ENCODE data around the gene BLVRA.
A peak's percentile ranks its signal among the peaks of the same experiment; 100 is the strongest.
"Not testable (repeated sequence)": the region's sequence is repeated elsewhere in the genome, so short reads cannot be mapped to it uniquely, and the experiment has no call there.

BLVRA gene

DNA sequence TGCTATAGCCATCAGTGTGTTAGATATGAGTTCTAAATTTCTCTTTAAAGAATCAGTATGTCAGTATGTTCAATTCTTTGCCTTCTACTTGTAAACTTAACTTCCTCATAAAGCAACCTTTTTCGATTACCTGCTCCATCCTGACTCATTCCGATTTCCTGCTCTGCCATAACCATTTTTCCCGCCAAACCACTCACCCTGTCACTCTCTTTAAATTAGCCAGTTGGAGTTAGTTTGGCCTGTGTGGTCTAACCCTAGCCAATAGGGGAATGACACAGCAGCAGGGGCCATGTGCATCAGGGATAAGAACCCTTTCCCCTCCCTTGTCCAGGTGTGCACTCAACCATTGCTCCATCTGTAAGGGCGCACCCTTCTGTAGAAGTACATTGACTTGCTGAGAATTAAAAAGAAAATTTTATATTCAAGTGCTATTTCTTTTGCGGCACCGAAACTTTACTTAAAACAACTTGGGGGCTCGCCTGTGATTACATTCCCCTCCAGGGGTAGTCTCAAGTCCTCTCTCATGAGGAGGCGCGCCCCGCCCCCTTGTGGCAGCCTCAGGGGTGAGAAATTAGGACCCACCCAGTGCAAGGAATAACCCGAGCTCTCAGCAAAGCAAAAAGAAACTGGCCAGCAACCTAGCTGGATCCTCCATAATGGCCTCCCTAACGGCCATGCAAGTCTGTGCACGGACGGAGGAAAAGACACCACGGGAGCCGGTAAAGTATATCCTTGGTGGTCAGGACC lies 51.9 kb downstream of the BLVRA start:
- DNase-seq = peak; percentile 50 to 75

DNA sequence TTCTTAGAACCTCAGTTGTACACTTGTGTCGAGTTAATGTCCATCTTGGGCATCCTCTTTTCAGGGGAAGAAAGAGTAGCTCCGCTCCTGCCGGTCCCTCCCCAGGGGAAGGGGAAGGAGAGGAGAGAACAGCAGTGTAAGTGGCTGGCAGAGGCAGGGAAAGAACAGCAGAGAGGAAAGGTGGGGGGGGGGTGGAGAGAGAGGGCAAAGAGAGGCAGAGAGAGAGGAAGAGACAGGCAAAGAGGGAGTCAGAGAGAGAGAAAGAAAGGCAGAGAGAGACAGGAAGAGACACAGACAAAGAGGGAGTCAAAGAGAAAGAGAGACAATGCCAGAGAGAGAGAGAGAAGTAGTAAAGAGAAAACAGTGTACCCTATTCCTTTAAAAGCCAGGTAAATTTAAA lies 56.9 kb downstream of the BLVRA start:
- DNase-seq = no peak

DNA sequence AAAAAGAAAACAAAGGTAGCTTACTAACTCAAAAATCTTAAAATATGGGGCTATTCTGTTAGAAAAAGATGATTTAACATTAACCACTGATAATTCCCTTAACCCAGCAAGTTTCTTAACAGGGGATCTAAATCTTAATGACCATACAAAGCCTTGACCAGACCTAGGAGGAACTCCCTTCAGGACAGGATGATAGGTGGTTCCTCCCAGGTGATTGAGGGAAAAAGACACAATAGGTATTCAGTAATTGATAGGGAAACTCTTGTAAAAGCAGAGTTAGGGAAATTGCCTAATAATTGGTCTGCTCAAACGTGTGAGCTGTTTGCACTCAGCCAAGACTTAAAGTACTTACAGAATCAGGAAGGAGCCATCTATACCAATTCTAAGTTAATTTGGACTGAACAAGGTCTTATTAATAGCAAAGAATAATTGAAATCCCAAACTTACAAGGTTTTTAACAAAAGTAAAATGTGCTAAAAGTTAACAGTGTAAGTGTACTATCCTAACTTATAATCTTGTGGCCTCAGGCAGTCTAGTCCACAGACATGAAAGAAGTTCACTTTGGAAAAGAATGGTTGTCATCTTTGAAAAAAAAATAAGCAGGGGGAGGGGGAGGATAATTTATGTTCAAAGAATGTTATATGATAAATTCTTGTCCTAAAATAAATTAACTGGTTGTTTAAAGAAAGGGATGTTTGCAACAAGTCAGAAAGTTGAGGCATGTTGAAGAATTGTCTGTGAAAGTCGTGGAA lies 57.7 kb downstream of the BLVRA start:
- not testable (repeated sequence) for DNase-seq

DNA sequence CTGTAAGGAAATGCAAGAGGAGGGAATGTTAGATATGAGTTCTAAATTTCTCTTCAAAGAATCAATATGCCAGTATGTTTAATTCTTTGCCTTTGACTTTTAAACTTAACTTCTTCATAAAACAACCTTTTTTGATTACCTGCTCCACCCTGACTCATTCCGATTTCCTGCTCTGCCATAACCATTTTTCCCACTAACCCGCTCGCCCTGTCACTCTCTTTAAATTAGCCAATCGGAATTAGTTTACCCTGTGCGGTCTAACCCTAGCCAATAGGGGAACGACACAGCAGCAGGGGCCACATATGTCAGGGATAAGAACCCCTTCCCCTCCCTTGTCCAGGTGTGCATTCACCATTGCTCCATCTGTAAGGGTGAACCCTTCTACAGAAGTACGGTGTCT lies 64.9 kb downstream of the BLVRA start:
- DNase-seq = not testable (repeated sequence)

DNA sequence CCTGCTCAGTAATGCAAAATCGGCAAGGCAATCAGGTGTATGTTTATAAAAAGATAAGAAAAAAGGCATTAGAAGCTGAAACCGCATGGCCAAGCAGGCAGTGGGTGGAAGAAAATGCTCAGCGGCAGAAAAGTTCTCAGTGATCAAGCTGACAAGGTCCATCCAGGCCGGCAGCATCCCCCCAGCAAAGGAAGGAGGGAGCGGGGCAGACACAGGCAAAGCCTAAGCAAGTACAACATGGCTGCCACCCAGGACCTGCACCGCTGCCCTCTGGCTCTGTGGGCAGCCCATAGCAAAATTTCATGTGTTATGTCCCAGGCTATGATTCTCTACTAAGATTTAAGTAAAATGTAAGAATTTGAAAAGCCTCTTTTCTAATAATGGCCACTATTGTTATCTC lies 65.5 kb downstream of the BLVRA start:
- DNase-seq = no peak

DNA sequence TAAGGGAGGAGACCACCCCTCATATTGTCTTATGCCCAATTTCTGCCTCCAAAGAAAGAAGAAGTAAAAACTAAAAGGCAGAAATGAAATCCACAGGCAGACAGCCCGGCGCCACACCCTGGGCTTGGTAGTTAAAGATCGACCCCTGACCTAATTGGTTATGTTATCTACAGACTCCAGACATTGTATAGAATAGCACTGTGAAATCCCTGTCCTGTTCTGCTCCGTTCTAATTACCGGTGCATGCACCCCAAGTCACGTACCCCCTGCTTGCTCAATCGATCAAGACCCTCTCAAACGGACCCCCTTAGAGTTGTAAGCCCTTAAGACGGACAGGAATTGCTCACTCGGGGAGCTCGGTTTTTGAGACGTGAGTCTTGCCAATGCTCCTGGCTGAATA lies 66.0 kb downstream of the BLVRA start:
- DNase-seq = not testable (repeated sequence)

DNA sequence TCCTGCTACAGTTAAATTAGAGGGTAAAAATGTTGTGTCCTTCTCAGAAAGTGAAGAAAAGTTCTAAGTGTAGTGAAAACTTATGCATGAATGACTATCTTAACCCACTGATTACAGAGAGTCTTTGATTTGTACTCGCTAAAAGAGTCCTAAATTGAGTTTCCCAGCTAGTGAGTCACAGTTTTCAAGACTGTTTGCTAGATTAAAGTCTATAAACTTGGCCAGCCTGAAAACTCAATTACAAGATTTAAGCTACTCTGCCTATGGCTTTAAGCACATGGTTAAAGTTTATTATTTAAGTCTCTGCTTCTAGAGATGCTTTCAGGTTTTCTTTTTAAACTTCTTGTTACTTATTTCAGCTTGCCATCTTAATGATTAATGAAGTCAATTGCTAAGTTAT lies 66.5 kb downstream of the BLVRA start:
- DNase-seq = no peak

DNA sequence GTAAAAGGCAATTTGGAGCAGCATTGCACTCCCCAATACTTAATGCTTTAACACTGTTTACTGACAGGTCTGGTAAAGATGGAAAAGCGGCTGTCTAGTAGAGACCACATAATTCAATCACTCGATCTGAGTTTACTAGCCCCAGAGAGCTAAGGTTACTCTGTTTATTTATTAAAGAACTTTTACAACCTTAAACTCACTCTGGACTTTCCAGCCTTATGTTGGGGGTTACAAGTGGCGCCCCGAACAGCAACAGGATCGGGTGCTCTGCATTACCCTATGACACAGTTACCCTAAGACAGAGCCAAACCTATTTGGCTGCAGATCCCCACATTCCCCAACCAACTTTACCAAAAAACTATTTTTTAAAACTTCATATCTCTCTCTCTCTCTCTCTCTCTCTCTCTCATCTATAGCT lies 66.9 kb downstream of the BLVRA start:
- no peak for DNase-seq

DNA sequence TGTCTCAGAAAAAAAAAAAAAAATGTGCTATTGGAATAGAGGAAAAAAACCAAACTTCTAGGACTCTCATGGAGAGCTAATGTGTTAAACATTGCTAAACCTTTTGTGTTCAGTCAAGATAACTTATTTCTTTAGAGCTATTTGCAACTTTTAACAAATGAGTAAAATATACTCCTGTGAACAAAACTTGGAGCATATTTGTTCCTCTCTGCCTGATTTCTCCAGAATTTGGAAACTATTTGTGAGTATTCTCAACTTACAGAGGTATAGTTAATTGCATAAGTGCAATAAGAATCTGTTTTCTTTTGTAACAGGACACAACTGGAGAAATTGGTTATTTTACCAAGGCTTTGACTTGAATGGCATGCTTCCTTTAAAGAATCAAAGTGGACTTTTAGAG lies 72.4 kb downstream of the BLVRA start:
- DNase-seq = not testable (repeated sequence)

DNA sequence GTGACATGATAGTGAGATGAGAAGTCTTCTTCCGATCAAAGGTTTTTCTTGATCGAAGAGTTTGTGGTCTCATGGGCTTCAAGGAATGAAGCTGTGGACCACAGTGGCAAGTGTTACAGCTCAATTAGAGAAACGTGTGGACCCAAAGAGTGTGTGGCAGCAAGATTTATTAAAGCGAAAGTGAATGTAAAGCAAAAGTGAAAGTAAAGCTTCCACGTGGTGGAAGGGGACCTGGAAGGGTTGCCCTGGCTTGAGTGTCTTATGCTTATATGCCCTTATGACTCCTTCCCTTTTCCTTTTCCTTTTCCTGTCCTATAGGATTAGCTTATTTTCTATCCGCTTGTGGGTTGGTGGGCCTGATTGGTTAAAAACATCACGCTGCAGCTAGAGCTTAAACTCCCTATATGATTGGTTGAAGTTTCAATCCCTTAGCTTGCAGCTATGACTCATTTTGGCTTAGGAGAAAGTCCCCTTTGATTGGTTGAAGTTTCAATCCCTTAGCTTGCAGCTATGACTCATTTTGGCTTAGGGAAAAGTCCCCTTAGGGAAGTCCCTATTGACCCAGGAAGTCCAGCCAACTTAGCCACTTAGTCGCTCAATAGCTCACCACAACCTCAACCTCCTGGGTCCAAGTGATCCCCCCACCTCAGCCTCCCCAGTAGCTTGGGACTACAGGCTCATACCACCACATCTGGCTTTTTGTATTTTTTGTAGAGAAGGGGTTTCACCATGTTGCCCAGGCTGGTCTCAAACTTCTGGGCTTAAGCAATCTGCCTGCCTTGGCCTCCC lies 76.2 kb downstream of the BLVRA start:
- DNase-seq = peak; percentile 30 to 47

DNA sequence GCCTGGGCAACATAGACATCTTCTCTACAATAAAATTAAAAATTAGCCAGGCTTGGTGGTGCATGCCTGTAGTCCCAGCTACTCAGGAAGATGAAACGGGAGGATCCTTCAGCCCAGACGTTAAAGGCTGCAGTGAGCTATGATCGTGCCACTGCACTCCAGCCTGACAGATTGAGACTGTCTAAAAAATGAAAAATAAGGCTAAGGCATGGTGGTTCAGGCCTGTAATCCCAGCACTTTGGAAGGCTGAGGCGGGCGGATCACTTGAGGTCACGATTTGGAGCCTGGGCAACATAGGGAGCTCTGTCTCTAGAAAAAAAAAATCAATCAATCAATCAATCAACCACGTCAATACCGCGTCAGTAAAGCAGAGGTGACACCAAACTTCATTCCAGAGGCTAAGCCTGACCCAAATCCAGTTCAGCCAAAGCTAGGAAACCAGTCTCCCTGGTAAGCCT lies 79.8 kb downstream of the BLVRA start:
- no peak for DNase-seq

DNA sequence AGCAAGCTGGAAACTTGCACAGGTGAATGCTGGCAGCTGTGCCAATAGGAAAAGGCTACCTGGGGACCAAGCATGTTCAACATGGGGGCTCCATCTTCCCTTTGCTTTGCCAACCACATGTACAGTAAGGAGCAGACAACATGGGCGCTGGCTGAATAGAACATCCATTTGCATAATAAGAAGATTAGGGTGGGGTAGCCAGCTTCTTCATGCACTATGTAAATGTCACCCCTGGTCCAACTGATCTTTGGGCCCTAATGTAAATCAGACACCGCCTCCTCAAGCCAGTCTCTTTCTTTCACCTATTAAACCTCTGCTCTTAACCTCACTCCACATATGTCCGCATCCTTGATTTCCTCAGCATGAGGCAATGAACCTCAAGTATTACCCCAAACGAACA lies 84.8 kb downstream of the BLVRA start:
- no peak for DNase-seq

DNA sequence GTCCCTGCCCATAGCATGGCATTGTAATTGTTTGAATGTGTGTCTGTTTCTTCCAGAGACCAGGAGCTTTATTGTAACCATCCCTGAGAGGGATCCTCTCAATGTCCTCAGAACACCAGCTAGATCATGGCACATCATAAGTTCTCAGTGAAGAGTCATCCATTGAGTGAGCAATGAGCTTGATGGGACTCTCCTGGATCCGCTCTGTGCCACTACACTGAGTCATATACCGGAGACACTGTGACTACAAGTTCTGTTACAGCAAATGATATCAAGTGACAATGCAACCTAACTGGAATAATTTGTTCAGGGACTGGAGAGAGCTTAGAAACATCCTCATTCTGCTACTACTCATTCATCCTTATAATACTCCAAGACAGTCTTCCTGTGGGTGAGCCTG lies 85.8 kb downstream of the BLVRA start:
- DNase-seq = no peak

DNA sequence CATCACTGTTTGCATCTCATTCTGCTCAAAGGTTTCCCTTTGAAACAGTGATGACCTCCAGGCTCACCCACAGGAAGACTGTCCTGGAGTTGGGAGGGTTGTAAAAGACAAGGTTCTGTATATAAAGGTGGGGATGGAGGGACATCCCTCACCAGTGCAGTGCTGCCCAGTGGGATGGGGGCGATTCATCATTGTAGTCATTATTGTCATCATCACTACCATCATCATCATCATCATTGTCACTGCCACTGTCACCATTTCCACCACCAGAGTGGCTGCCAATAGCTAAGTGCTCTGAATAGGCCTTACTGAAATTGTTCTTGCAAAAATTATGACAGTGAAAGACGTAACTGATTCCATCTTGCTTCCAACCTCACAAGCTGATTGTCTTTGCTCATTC lies 86.2 kb downstream of the BLVRA start:
- no peak for DNase-seq

DNA sequence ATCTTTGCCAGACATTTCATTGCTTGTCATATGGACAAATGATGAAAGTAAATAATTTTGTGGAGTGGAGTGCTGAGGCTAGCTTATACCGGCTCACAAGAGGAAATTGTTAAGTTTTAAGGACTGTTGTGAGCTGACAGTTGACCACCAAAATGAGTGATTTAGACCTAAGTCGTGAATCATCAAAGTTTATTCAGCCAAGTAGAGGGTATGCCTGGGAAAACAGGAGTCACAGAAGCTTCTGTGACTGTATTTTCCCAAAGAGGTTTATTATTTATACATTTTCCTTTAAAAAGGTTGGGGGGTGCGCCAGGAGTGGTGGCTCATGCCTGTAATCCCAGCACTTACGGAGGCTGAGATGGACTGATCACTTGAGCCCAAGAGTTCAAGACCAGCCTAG lies 89.0 kb downstream of the BLVRA start:
- no peak for DNase-seq

DNA sequence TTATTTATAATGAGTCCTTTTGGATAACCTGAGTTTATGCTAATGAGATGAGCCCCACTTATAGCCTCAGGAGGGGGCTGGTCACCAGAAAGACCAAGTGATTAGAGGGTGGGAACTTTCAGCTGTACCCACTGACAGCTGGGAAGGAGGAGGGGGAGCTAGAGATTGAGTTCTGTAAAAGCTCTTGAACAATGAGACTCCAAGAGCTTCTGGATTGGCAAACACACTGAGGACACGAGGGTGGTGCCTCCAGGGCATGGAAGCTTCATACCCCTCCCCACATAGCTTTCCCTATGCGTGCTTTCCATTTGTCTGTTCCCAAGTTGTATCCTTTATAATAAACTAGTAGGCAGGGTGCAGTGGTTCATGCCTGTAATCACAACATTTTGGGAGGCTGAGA lies 90.6 kb downstream of the BLVRA start:
- DNase-seq = no peak

DNA sequence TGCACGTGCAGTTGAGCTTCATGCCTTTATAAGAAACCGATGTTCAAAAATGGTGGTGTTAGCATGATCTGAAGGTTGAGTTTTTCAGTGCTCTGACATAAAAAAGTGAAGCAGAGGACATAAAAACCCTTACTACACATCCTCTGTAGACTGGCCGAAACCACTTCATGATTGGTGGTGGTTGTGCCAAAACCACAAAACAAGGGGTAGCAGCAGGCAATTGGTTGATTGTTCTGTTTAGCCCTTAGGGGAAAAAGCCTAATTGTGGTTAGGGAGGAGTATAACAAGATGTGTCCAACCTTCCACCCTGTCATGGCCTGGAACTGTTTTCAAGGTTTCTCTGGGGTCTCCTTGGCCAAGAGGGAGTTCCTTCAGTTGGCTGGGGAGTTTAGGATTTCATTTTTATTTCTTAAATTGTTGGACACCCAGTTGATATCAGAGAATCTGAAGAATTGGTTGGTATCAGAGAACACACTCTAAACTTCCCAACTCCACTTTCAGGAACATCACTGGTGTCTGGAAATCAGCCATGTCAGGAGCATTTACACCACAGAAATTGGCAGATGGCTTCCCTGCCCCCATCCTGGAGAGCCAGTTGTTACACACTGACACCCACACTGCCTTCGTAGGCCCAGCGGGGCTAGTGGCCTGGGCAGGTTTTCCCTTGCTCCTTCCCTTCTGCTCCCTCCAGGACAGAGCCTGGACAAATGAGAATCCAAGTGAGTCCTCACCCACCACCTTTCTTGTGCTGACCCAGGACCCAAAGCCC lies 92.1 kb downstream of the BLVRA start:
- DNase-seq = no peak

DNA sequence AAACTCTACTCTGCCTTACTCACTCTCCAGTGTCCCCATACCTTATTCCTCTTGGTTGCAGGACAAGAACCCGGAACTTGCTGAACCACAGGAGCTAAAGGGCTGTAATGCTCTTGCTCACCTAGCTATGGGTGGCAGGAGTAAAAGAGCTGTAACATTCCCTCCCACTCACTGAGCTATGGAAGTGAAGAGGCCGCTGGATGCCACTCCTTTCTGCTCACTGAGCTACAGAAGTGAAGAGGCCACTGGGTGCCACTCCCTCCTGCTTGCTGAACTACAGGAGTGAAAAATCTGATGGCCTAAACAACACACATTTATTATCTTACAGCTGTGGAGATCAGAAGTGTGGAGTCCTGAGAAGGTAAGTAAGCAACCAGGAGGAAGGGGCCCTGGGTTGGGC lies 93.3 kb downstream of the BLVRA start:
- no peak for DNase-seq

DNA sequence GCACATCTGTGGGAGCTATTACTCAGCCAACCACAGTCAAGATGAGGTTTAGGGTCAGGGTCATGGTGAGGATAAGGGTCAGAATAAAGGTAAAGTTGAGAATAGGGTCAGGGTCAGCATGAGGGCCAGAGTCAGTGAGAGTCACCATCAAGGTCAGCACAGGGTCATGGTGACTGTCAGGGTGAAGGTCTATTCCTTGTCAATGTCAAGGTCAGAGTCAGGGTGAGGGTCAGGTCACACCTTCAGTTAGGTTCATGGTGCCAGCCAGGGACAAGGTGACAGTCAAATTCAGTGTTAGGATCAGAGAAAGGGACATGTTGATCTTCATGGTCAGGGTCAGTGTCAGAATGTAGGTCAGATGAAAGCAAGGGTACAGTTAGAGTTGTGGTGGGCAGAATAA lies 96.7 kb downstream of the BLVRA start:
- DNase-seq = no peak

DNA sequence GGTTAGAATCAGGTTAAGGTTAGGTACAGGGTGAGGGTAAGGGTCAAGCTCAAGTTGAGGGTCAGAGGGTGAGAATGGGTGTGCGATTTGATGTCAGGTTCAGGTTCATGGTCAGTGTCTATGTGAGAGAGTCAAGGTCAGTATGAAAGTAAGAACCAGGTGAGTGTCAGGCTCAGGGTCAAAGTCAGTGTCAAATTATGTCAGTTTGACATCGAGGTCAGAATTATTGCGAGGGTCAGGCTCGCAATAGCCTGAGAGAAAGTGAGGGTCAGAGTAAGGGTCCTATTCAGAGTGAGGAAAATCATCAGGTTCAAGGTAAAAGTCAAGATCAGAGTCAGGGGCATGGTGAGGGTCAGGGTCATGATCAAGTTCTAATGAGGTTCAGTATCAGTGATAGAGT lies 97.8 kb downstream of the BLVRA start:
- no peak for DNase-seq

Measured in SHP77 (cell line).